Lung (tissue), 12 donors: Measurements from ENCODE around the gene SDCBP2. TPM values are rescaled to one million over a fixed set of nuclear protein-coding genes. Genes with fewer than 3 reads are reported as not detected.

Experiments used
- ATAC-seq: fragments of 200-7000 bp; cut with Tn5 transposase; one replicate; pipeline ENCODE4 v1.9.1; 2020; ENCODE audit warnings: moderate number of reproducible peaks; ENCODE audit not compliant: insufficient read depth, low FRiP score
- DNase-seq, 3 donors: peaks; one replicate each; pipeline ENCODE4 v3.0.0-alpha.2; 2013 to 2017
- H3K27ac ChIP-seq, 2 donors: one replicate each; pipeline ENCODE4 v1.5.1; 2013; ENCODE audit warnings: mild to moderate bottlenecking in 2 of 2, moderate library complexity in 2 of 2, control low read depth in 1 of 2, inconsistent platforms in 1 of 2, low read depth in 1 of 2, low read length in 1 of 2
- H3K27me3 ChIP-seq, 3 donors: one replicate each; pipeline ENCODE4 v1.5.1; 2013; ENCODE audit warnings: low read length in 2 of 3; ENCODE audit not compliant: control insufficient read depth in 3 of 3, insufficient read depth in 3 of 3
- H3K36me3 ChIP-seq, 4 donors: one replicate each; pipeline ENCODE4 v1.5.1; 2013; ENCODE audit warnings: low read length in 4 of 4, mild to moderate bottlenecking in 1 of 4, moderate library complexity in 1 of 4; ENCODE audit not compliant: control insufficient read depth in 4 of 4, insufficient read depth in 4 of 4
- H3K4me1 ChIP-seq, 5 donors: one replicate each; pipeline ENCODE4 v1.5.1; 2013; ENCODE audit warnings: low read length in 5 of 5, mild to moderate bottlenecking in 2 of 5, moderate library complexity in 1 of 5; ENCODE audit not compliant: control insufficient read depth in 5 of 5, insufficient read depth in 5 of 5
- H3K4me3 ChIP-seq: one replicate; pipeline ENCODE4 v1.5.1; 2013; ENCODE audit warnings: mild to moderate bottlenecking, control low read depth, moderate library complexity
- H3K9ac ChIP-seq, 2 donors: one replicate each; pipeline ENCODE4 v1.5.1; 2013; ENCODE audit warnings: low read length in 2 of 2, control low read depth in 1 of 2; ENCODE audit not compliant: insufficient read depth in 1 of 2
- H3K9me3 ChIP-seq, 4 donors: one replicate each; pipeline ENCODE4 v1.5.1; 2013; ENCODE audit warnings: low read length in 3 of 4, mild to moderate bottlenecking in 1 of 4, moderate library complexity in 1 of 4; ENCODE audit not compliant: control insufficient read depth in 4 of 4, insufficient read depth in 3 of 4
- CTCF ChIP-seq: IDR thresholded peaks from 2 replicates; pipeline ENCODE4 v1.5.1; 2012; ENCODE audit warnings: mild to moderate bottlenecking; ENCODE audit errors: control extremely low read depth, extremely low read depth
- WGBS, 2 donors: extraction: QIAGEN DNeasy Blood & Tissue Kit; methylation state at CpG; one replicate each; pipeline ENCODE4 v1.1.7; 2013; 5-methylcytosine and 5-hydroxymethylcytosine counted together
- polyA plus RNA-seq, 2 donors: library from polyadenylated mRNA; stranded (reverse); fragments of 200-250 nt; gene quantifications; one replicate each; pipeline ENCODE4 v1.2.1, GENCODE V29; 2013
- total RNA-seq, 2 donors: library from RNA; depleted of rRNA in 1 of 2; stranded (reverse); fragments of >200 nt in 1 of 2; gene quantifications; one replicate each; pipeline ENCODE4 v1.2.1, GENCODE V29; 2014 to 2021
- donor health status: control.
- donor health status: control.
- donor health status: Bipolar disorder and iron deficiency.
- donor health status: healthy.
- donor health status: DM: yes; HTN: yes; CAD: no.

SDCBP2 gene
- total and polyA plus RNA-seq, 4 donors: 3.5 to 18.1 (median 12.5) TPM

- Histone ChIP-seq H3K27me3 (no peaks in the 10 kb centered on the region), H3K27ac (peak overlapping the region in 1 of 2 donors; percentile 59), H3K4me1 (peaks cover 0 to 7% (median 0%) of the 10 kb centered on the region in 5 donors), H3K9ac (no peak overlapping the region), H3K4me3 (no peak overlapping the region), H3K36me3 (no peaks in the 10 kb centered on the region), H3K9me3 (no peaks in the 10 kb centered on the region)
- ATAC-seq (no peak), DNase-seq (no peak)
- 89 to 91% methylated on average over 9 of the region's 9 CpGs for WGBS, 2 donors
- no peak for TF ChIP-seq CTCF
These were observed 29.4 kb downstream of the SDCBP2 start for GRCh38 chr20:1299522-1299921.

GRCh38 chr20:1298888-1299511 is 29.9 kb downstream of the SDCBP2 start:
- Histone ChIP-seq H3K27ac (peak overlapping the region in 1 of 2 donors; percentile 59), H3K27me3 (no peaks in the 10 kb centered on the region), H3K4me1 (peaks cover 0 to 7% (median 0%) of the 10 kb centered on the region in 5 donors), H3K9me3 (no peaks in the 10 kb centered on the region), H3K36me3 (no peaks in the 10 kb centered on the region), H3K4me3 (no peak overlapping the region), H3K9ac (no peak overlapping the region)
- peak in 1 of 3 donors; percentile 49 for DNase-seq
- TF ChIP-seq CTCF: no peak
- WGBS, 2 donors: 71 to 84% methylated on average over 10 of the region's 10 CpGs
- ATAC-seq: no peak

- DNase-seq: no peak
- H3K9ac ChIP-seq: no peak overlapping the region
These were observed 30.8 kb downstream of the SDCBP2 start for GRCh38 chr20:1298166-1298565.

More at GRCh38 chr20:1298166-1298565, 30.8 kb downstream of the SDCBP2 start:
- Histone ChIP-seq H3K9me3 (no peaks in the 10 kb centered on the region), H3K4me3 (no peak overlapping the region), H3K27me3 (no peaks in the 10 kb centered on the region), H3K36me3 (no peaks in the 10 kb centered on the region), H3K4me1 (peaks cover 0 to 7% (median 0%) of the 10 kb centered on the region in 5 donors), H3K27ac (no peak overlapping the region)
- WGBS, 2 donors: 91 to 92% methylated on average over 5 of the region's 5 CpGs
- ATAC-seq: no peak
- TF ChIP-seq CTCF: no peak
